K562 (cell line): ENCODE measurements around the gene FA2H. TPM values are rescaled to one million over a fixed set of nuclear protein-coding genes. Genes with fewer than 3 reads are reported as not detected.

ENCODE experiments used
- EZH2 ChIP-seq: IDR thresholded peaks from 2 replicates; pipeline ENCODE4 v1.6.1; 2012; ENCODE audit warnings: low read depth, mild to moderate bottlenecking, inconsistent platforms, low read length, borderline replicate concordance
- GATAD2A ChIP-seq: fragments of 450-650 bp; IDR thresholded peaks from 2 replicates; pipeline ENCODE4 v1.6.1; 2017
- MEF2A ChIP-seq: IDR thresholded peaks from 2 replicates; pipeline ENCODE4 v1.6.1; 2011; ENCODE audit warnings: low read depth, mild to moderate bottlenecking, low read length, moderate library complexity; ENCODE audit not compliant: control insufficient read depth
- NFATC3 ChIP-seq: fragments of 450-650 bp; IDR thresholded peaks from 2 replicates; pipeline ENCODE4 v1.6.1; 2017; ENCODE audit warnings: mild to moderate bottlenecking
- PTRF ChIP-seq: fragments of 450-650 bp; IDR thresholded peaks from 2 replicates; pipeline ENCODE4 v1.6.1; 2016; ENCODE audit warnings: mild to moderate bottlenecking, missing genetic modification characterization, missing compliant biosample characterization
- TCF7L2 ChIP-seq: fragments of 150-350 bp; IDR thresholded peaks from 2 replicates; pipeline ENCODE4 v1.6.1; 2016; ENCODE audit warnings: low read depth, mild to moderate bottlenecking, low read length, moderate library complexity
- ZEB2 ChIP-seq: fragments of 450-650 bp; IDR thresholded peaks from 2 replicates; pipeline ENCODE4 v1.6.1; 2016
- ZFP36 ChIP-seq: fragments of 150-350 bp; IDR thresholded peaks from 2 replicates; pipeline ENCODE4 v1.6.1; 2018; ENCODE audit warnings: low read length, low read depth; ENCODE audit not compliant: partially characterized antibody
- ZNF695 ChIP-seq: fragments of 450-650 bp; formaldehyde crosslinking; IDR thresholded peaks from 2 replicates; pipeline ENCODE4 v1.4.0; 2020; ENCODE audit warnings: mild to moderate bottlenecking, moderate library complexity
- polyA plus RNA-seq, 8 experiments: library from polyadenylated mRNA; depleted of rRNA in 4 of 8; stranded (reverse) in 5 of 8; unstranded in 3 of 8; fragments of >200 nt; fragmentation: Nextera tagmentation in 2 of 8; fragmentation: Illumina TruSeq in 1 of 8; extraction: Ambion mirVana in 2 of 8; extraction: Trizol in 1 of 8; gene quantifications; 2 replicates each; pipeline versions ENCODE4 v1.2.1 to v1.2.3, GENCODE V29; 2011 to 2014; ENCODE audit warnings: inconsistent platforms in 1 of 8, missing spikeins in 1 of 8
- total RNA-seq, 7 experiments: library from RNA; depleted of rRNA in 6 of 7; stranded (reverse); fragments of >200 nt in 6 of 7; fragmentation: Illumina TruSeq in 2 of 7; extraction: Trizol in 2 of 7; gene quantifications; 2 replicates each; pipeline versions ENCODE4 v1.2.1 to v1.2.3, GENCODE V29; 2011 to 2021; ENCODE audit warnings: low replicate concordance in 1 of 7
- TF ChIP-seq, protein P1 (sequence below): fragments of 450-650 bp; IDR thresholded peaks from 2 replicates; pipeline ENCODE4 v1.6.1; 2018; ENCODE audit warnings: mild to moderate bottlenecking, low read depth; ENCODE audit not compliant: partially characterized antibody
- TF ChIP-seq, protein P2 (sequence below): fragments of 250-450 bp; sonication (Bioruptor Pico); IDR thresholded peaks from 2 replicates; pipeline ENCODE4 v1.8.0; 2021; ENCODE audit warnings: mild to moderate bottlenecking, moderate library complexity
- TF ChIP-seq, protein P3 (sequence below): fragments of 450-650 bp; IDR thresholded peaks from 2 replicates; pipeline ENCODE4 v1.6.1; 2016; ENCODE audit warnings: borderline replicate concordance
- TF ChIP-seq, protein P4 (sequence below), 3 experiments: fragments of 200-800 bp in 1 of 3; sonication (Bioruptor generic) in 1 of 3; sonication (generic) in 1 of 3; formaldehyde crosslinking in 1 of 3; IDR thresholded peaks; 2 replicates each; pipeline versions ENCODE4 v1.6.1 to v1.8.0; 2016 to 2022; ENCODE audit warnings: mild to moderate bottlenecking in 2 of 3, missing compliant biosample characterization in 2 of 3, missing genetic modification characterization in 2 of 3, missing genetic modification reagents in 1 of 3
- TF ChIP-seq, protein P5 (sequence below): fragments of 150-350 bp; IDR thresholded peaks from 2 replicates; pipeline ENCODE4 v1.6.1; 2014; ENCODE audit warnings: low read depth, mild to moderate bottlenecking, low read length, borderline replicate concordance
- TF ChIP-seq, protein P6 (sequence below): fragments of 250-450 bp; sonication (Bioruptor Pico); IDR thresholded peaks from 2 replicates; pipeline ENCODE4 v1.4.0; 2020; ENCODE audit warnings: borderline replicate concordance

Gene FA2H
- total and polyA plus RNA-seq, 9 of the 15 experiments (the other 6 are each of a cell fraction or from before 2014, with no cell fraction given) = not detected

DNA sequence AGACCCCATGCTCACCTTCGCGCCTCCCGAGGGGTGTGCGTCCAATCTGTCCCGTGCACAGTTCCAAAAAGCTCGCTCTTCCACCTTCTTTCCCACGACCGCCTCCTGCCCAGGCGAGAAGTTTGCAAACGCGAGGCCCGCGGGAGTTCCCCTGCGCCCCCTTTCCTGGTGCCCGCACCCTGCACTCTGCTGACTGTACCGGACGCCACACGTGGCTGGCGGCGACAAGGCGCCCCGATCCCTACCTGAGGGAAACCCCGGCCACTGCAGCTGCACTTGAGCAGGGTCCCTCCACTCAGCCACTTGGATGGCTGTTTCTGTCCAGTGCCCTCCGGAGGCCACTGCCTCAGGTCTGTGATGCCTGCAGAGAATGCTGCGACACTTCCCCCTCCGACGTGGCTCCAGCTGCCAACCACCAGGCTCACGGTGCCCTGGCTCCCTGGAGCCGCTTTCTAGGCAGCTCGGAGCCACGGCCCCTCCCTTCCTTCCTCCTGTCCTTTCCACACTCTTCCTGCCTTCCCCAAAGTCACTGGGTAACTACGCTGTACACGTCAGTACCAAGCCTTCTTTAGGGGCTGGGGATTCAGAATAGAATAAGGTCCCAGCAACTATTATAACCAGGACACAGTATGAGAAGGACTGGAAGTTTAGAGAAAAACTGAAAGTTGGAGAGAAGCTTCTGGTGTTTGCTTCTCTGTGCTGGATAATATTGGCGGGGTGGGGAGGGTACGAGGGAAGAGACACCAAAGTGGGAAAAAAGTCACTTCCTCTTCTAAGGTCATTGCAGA, 74.0 kb downstream of the FA2H start, which contains the start of gene MLKL (continued):
- TF ChIP-seq, protein P1, sequence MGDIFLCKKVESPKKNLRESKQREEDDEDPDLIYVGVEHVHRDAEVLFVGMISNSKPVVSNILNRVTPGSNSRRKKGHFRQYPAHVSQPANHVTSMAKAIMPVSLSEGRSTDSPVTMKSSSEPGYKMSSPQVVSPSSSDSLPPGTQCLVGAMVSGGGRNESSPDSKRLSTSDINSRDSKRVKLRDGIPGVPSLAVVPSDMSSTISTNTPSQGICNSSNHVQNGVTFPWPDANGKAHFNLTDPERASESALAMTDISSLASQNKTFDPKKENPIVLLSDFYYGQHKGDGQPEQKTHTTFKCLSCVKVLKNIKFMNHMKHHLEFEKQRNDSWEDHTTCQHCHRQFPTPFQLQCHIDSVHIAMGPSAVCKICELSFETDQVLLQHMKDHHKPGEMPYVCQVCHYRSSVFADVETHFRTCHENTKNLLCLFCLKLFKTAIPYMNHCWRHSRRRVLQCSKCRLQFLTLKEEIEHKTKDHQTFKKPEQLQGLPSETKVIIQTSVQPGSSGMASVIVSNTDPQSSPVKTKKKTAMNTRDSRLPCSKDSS = no peak
- TF ChIP-seq, protein P2, sequence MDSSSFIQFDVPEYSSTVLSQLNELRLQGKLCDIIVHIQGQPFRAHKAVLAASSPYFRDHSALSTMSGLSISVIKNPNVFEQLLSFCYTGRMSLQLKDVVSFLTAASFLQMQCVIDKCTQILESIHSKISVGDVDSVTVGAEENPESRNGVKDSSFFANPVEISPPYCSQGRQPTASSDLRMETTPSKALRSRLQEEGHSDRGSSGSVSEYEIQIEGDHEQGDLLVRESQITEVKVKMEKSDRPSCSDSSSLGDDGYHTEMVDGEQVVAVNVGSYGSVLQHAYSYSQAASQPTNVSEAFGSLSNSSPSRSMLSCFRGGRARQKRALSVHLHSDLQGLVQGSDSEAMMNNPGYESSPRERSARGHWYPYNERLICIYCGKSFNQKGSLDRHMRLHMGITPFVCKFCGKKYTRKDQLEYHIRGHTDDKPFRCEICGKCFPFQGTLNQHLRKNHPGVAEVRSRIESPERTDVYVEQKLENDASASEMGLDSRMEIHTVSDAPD (CRISPR knock-in tag) = no peak
- TF ChIP-seq ZNF695 (CRISPR knock-in tag) (no peak), PTRF (tag) (no peak), EZH2 (no peak), ZEB2 (no peak), ZFP36 (no peak), TCF7L2 (no peak), MEF2A (no peak), GATAD2A (no peak), NFATC3 (no peak)
- TF ChIP-seq, protein P3, sequence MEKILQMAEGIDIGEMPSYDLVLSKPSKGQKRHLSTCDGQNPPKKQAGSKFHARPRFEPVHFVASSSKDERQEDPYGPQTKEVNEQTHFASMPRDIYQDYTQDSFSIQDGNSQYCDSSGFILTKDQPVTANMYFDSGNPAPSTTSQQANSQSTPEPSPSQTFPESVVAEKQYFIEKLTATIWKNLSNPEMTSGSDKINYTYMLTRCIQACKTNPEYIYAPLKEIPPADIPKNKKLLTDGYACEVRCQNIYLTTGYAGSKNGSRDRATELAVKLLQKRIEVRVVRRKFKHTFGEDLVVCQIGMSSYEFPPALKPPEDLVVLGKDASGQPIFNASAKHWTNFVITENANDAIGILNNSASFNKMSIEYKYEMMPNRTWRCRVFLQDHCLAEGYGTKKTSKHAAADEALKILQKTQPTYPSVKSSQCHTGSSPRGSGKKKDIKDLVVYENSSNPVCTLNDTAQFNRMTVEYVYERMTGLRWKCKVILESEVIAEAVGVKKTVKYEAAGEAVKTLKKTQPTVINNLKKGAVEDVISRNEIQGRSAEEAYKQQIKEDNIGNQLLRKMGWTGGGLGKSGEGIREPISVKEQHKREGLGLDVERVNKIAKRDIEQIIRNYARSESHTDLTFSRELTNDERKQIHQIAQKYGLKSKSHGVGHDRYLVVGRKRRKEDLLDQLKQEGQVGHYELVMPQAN = peak; percentile 63; the same call in 1 of the 2 replicates
- TF ChIP-seq, protein P4, sequence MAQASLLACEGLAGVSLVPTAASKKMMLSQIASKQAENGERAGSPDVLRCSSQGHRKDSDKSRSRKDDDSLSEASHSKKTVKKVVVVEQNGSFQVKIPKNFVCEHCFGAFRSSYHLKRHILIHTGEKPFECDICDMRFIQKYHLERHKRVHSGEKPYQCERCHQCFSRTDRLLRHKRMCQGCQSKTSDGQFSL (CRISPR knock-in tag; IDR thresholded peaks at IDR 0.05) = 0 out of 2 replicates have a peak, but pooled peaks have one; percentile 23
- TF ChIP-seq, protein P4 (tag; IDR thresholded peaks at IDR 0.05) = no peak
- TF ChIP-seq, protein P5, sequence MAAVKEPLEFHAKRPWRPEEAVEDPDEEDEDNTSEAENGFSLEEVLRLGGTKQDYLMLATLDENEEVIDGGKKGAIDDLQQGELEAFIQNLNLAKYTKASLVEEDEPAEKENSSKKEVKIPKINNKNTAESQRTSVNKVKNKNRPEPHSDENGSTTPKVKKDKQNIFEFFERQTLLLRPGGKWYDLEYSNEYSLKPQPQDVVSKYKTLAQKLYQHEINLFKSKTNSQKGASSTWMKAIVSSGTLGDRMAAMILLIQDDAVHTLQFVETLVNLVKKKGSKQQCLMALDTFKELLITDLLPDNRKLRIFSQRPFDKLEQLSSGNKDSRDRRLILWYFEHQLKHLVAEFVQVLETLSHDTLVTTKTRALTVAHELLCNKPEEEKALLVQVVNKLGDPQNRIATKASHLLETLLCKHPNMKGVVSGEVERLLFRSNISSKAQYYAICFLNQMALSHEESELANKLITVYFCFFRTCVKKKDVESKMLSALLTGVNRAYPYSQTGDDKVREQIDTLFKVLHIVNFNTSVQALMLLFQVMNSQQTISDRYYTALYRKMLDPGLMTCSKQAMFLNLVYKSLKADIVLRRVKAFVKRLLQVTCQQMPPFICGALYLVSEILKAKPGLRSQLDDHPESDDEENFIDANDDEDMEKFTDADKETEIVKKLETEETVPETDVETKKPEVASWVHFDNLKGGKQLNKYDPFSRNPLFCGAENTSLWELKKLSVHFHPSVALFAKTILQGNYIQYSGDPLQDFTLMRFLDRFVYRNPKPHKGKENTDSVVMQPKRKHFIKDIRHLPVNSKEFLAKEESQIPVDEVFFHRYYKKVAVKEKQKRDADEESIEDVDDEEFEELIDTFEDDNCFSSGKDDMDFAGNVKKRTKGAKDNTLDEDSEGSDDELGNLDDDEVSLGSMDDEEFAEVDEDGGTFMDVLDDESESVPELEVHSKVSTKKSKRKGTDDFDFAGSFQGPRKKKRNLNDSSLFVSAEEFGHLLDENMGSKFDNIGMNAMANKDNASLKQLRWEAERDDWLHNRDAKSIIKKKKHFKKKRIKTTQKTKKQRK = no peak
- TF ChIP-seq, protein P6, sequence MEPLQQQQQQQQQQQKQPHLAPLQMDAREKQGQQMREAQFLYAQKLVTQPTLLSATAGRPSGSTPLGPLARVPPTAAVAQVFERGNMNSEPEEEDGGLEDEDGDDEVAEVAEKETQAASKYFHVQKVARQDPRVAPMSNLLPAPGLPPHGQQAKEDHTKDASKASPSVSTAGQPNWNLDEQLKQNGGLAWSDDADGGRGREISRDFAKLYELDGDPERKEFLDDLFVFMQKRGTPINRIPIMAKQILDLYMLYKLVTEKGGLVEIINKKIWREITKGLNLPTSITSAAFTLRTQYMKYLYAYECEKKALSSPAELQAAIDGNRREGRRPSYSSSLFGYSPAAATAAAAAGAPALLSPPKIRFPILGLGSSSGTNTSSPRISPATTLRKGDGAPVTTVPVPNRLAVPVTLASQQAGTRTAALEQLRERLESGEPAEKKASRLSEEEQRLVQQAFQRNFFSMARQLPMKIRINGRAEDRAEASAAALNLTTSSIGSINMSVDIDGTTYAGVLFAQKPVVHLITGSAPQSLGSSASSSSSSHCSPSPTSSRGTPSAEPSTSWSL (CRISPR knock-in tag) = no peak
